Effector memory CD8-positive, alpha-beta T cell (primary cell): ENCODE results near the gene CDKN2D.
"Not testable (repeated sequence)": the region's sequence is repeated elsewhere in the genome, so short reads cannot be mapped to it uniquely, and the experiment has no call there.

Experiments
- ATAC-seq: fragments of 150-1000 bp; cut with Tn5 transposase; replicated peaks from 2 replicates; pipeline ENCODE4 v1.10.0; 2021; ENCODE audit warnings: mild to moderate bottlenecking, moderate library complexity
- DNase-seq, 3 experiments: peaks; one replicate each; pipeline ENCODE4 v3.0.0; 2021
- H3K27ac Mint-ChIP-seq, 2 donors: one replicate each; pipeline ENCODE4 v1.8.0; 2022; ENCODE audit warnings: mild to moderate bottlenecking in 2 of 2, mixed read lengths in 2 of 2, moderate library complexity in 2 of 2
- H3K27me3 Mint-ChIP-seq, 2 donors: one replicate each; pipeline ENCODE4 v1.8.0; 2022; ENCODE audit warnings: mixed read lengths in 2 of 2
- H3K36me3 Mint-ChIP-seq: one replicate; pipeline ENCODE4 v1.8.0; 2022; ENCODE audit warnings: mild to moderate bottlenecking, moderate library complexity, mixed read lengths; ENCODE audit not compliant: insufficient read depth
- H3K4me1 Mint-ChIP-seq, 2 donors: one replicate each; pipeline ENCODE4 v1.8.0; 2022; ENCODE audit warnings: low read depth in 2 of 2, mixed read lengths in 2 of 2
- H3K4me3 Mint-ChIP-seq, 2 donors: one replicate each; pipeline ENCODE4 v1.8.0; 2022; ENCODE audit warnings: mild to moderate bottlenecking in 2 of 2, mixed read lengths in 2 of 2, moderate library complexity in 2 of 2
- H3K9me3 Mint-ChIP-seq, 2 donors: one replicate each; pipeline ENCODE4 v1.8.0; 2022; ENCODE audit warnings: mixed read lengths in 2 of 2

The CDKN2D gene

GRCh38 chr19:10553087-10553667 is 15.6 kb downstream of the CDKN2D start:
- H3K4me1 Mint-ChIP-seq = peaks cover 34 to 40% of the 10 kb centered on the region in 2 donors
- H3K36me3 Mint-ChIP-seq = peaks cover 87% of the 10 kb centered on the region
- ATAC-seq (no peak), DNase-seq (no peak)
- H3K27me3 Mint-ChIP-seq = no peaks in the 10 kb centered on the region
- peak overlapping the region; percentile 93 to 94 for H3K27ac Mint-ChIP-seq
- H3K9me3 Mint-ChIP-seq = no peaks in the 10 kb centered on the region
- H3K4me3 Mint-ChIP-seq = peak overlapping the region; percentile 75 to 76

- peak overlapping the region; percentile 93 to 94 for H3K27ac Mint-ChIP-seq
Measured at GRCh38 chr19:10552510-10553053, 16.2 kb downstream of the CDKN2D start.

GRCh38 chr19:10551698-10552301 is 17.0 kb downstream of the CDKN2D start:
- ATAC-seq (no peak), DNase-seq (peak; percentile 42 to 47 (median 44))
- H3K9me3 Mint-ChIP-seq = no peaks in the 10 kb centered on the region
- peak overlapping the region; percentile 33 to 51 for H3K4me3 Mint-ChIP-seq
- H3K36me3 Mint-ChIP-seq = peaks cover 85% of the 10 kb centered on the region
- H3K27ac Mint-ChIP-seq = peak overlapping the region; percentile 93 to 94
- no peaks in the 10 kb centered on the region for H3K27me3 Mint-ChIP-seq
- H3K4me1 Mint-ChIP-seq = peaks cover 34 to 40% of the 10 kb centered on the region in 2 donors

More at GRCh38 chr19:10552510-10553053, 16.2 kb downstream of the CDKN2D start:
- no peaks in the 10 kb centered on the region for H3K9me3 Mint-ChIP-seq
- DNase-seq = no peak
- H3K27me3 Mint-ChIP-seq = no peaks in the 10 kb centered on the region
- peaks cover 32 to 40% of the 10 kb centered on the region in 2 donors for H3K4me1 Mint-ChIP-seq
- ATAC-seq = no peak
- H3K36me3 Mint-ChIP-seq = peaks cover 84% of the 10 kb centered on the region
- peak overlapping the region; percentile 75 to 76 for H3K4me3 Mint-ChIP-seq

- Mint-ChIP-seq H3K36me3 (peaks cover 80% of the 10 kb centered on the region), H3K4me1 (peaks cover 34 to 37% of the 10 kb centered on the region in 2 donors), H3K27ac (peak overlapping the region; percentile 93 to 94), H3K4me3 (peak overlapping the region in 1 of 2 donors; percentile 22)
- not testable (repeated sequence) for H3K9me3 Mint-ChIP-seq, DNase-seq, H3K27me3 Mint-ChIP-seq, ATAC-seq
Measured at GRCh38 chr19:10551006-10551405, 17.8 kb downstream of the CDKN2D start.

GRCh38 chr19:10550336-10550735 is 18.4 kb downstream of the CDKN2D start:
- Mint-ChIP-seq H3K36me3 (peaks cover 83% of the 10 kb centered on the region), H3K27ac (peak overlapping the region; percentile 93 to 94), H3K4me1 (peaks cover 33 to 34% of the 10 kb centered on the region in 2 donors)

GRCh38 chr19:10549733-10550132 is 19.0 kb downstream of the CDKN2D start:
- peak overlapping the region in 1 of 2 donors; percentile 94 for H3K27ac Mint-ChIP-seq
- DNase-seq = no peak
- no peak for ATAC-seq
- no peak overlapping the region for H3K4me3 Mint-ChIP-seq
- no peaks in the 10 kb centered on the region for H3K27me3 Mint-ChIP-seq
- H3K9me3 Mint-ChIP-seq = no peaks in the 10 kb centered on the region
- peaks cover 82% of the 10 kb centered on the region for H3K36me3 Mint-ChIP-seq
- peaks cover 36 to 39% of the 10 kb centered on the region in 2 donors for H3K4me1 Mint-ChIP-seq

More at GRCh38 chr19:10550336-10550735, 18.4 kb downstream of the CDKN2D start:
- Mint-ChIP-seq H3K9me3 (no peaks in the 10 kb centered on the region), H3K27me3 (no peaks in the 10 kb centered on the region), H3K4me3 (peak overlapping the region in 1 of 2 donors; percentile 43)
- DNase-seq (no peak), ATAC-seq (no peak)

- H3K4me1 Mint-ChIP-seq = peaks cover 32% of the 10 kb centered on the region in 2 donors
- DNase-seq (no peak), ATAC-seq (no peak)
- peak overlapping the region in 1 of 2 donors; percentile 94 for H3K27ac Mint-ChIP-seq
- no peaks in the 10 kb centered on the region for H3K27me3 Mint-ChIP-seq
- peaks cover 77% of the 10 kb centered on the region for H3K36me3 Mint-ChIP-seq
- H3K9me3 Mint-ChIP-seq = no peaks in the 10 kb centered on the region
- no peak overlapping the region for H3K4me3 Mint-ChIP-seq
Measured at GRCh38 chr19:10548746-10549276, 20.0 kb downstream of the CDKN2D start.

GRCh38 chr19:10546817-10547216 is 22.0 kb downstream of the CDKN2D start:
- ATAC-seq = no peak
- peaks cover 64% of the 10 kb centered on the region for H3K36me3 Mint-ChIP-seq
- H3K27me3 Mint-ChIP-seq = no peaks in the 10 kb centered on the region
- DNase-seq = no peak
- H3K4me3 Mint-ChIP-seq = no peak overlapping the region
- H3K9me3 Mint-ChIP-seq = no peaks in the 10 kb centered on the region
- peaks cover 15 to 17% of the 10 kb centered on the region in 2 donors for H3K4me1 Mint-ChIP-seq
- H3K27ac Mint-ChIP-seq = peak overlapping the region in 1 of 2 donors; percentile 72

GRCh38 chr19:10544753-10545251 is 24.0 kb downstream of the CDKN2D start:
- DNase-seq (no peak), ATAC-seq (no peak)
- H3K27me3 Mint-ChIP-seq = peaks cover 6 to 10% of the 10 kb centered on the region in 2 donors
- peak overlapping the region; percentile 86 to 91 for H3K27ac Mint-ChIP-seq
- H3K9me3 Mint-ChIP-seq = no peaks in the 10 kb centered on the region
- H3K4me3 Mint-ChIP-seq = peak overlapping the region; percentile 90 to 91
- H3K36me3 Mint-ChIP-seq = peaks cover 47% of the 10 kb centered on the region
- H3K4me1 Mint-ChIP-seq = peaks cover 17 to 19% of the 10 kb centered on the region in 2 donors

GRCh38 chr19:10544242-10544752 is 24.5 kb downstream of the CDKN2D start:
- Mint-ChIP-seq H3K4me3 (peak overlapping the region; percentile 90 to 91), H3K9me3 (no peaks in the 10 kb centered on the region), H3K4me1 (peaks cover 17 to 19% of the 10 kb centered on the region in 2 donors), H3K36me3 (peaks cover 43% of the 10 kb centered on the region), H3K27me3 (peaks cover 6 to 11% of the 10 kb centered on the region in 2 donors), H3K27ac (peak overlapping the region; percentile 86 to 91)
- ATAC-seq = no peak
- no peak for DNase-seq

- Mint-ChIP-seq H3K27me3 (peaks cover 6 to 16% of the 10 kb centered on the region in 2 donors), H3K27ac (peak within 1 kb of the TSS; percentile 86 to 91), H3K36me3 (peaks cover 37% of the 10 kb centered on the region), H3K4me1 (peaks cover 17 to 19% of the 10 kb centered on the region in 2 donors), H3K9me3 (no peaks in the 10 kb centered on the region), H3K4me3 (peak within 1 kb of the TSS; percentile 90 to 91)
- peak; percentile 74 to 77 (median 76) for DNase-seq
- ATAC-seq = peak; percentile 83
Measured at GRCh38 chr19:10543420-10544241, 25.1 kb downstream of the CDKN2D start, which contains the start of gene ATG4D. Gene ATG4D (plus strand): TSS chr19:10543904. CDS start chr19:10544091, 187 bp downstream.

GRCh38 chr19:10543059-10543419 is 25.7 kb downstream of the CDKN2D start:
- no peak for DNase-seq
- no peak for ATAC-seq
- H3K4me3 Mint-ChIP-seq = peak overlapping the region; percentile 69 to 73
- peak overlapping the region in 1 of 2 donors; percentile 85 for H3K27ac Mint-ChIP-seq
- peaks cover 31% of the 10 kb centered on the region for H3K36me3 Mint-ChIP-seq
- no peaks in the 10 kb centered on the region for H3K9me3 Mint-ChIP-seq
- peaks cover 17 to 19% of the 10 kb centered on the region in 2 donors for H3K4me1 Mint-ChIP-seq
- peaks cover 6 to 21% of the 10 kb centered on the region in 2 donors for H3K27me3 Mint-ChIP-seq
